GM23248 (cell line): ENCODE measurements around the gene MPP7.

ENCODE experiments used
- EZH2 ChIP-seq: fragments of 200-600 bp; sonication (generic); IDR thresholded peaks from 2 replicates; pipeline ENCODE4 v1.6.1; 2018; ENCODE audit warnings: antibody characterized with exemption, mild to moderate bottlenecking; ENCODE audit not compliant: insufficient read depth, poor library complexity, severe bottlenecking
- EZH2phosphoT487 ChIP-seq: fragments of 200-600 bp; sonication (generic); IDR thresholded peaks from 2 replicates; pipeline ENCODE4 v1.6.1; 2018; ENCODE audit warnings: antibody characterized with exemption, moderate library complexity, mild to moderate bottlenecking, low read depth; ENCODE audit not compliant: insufficient read depth

DNA sequence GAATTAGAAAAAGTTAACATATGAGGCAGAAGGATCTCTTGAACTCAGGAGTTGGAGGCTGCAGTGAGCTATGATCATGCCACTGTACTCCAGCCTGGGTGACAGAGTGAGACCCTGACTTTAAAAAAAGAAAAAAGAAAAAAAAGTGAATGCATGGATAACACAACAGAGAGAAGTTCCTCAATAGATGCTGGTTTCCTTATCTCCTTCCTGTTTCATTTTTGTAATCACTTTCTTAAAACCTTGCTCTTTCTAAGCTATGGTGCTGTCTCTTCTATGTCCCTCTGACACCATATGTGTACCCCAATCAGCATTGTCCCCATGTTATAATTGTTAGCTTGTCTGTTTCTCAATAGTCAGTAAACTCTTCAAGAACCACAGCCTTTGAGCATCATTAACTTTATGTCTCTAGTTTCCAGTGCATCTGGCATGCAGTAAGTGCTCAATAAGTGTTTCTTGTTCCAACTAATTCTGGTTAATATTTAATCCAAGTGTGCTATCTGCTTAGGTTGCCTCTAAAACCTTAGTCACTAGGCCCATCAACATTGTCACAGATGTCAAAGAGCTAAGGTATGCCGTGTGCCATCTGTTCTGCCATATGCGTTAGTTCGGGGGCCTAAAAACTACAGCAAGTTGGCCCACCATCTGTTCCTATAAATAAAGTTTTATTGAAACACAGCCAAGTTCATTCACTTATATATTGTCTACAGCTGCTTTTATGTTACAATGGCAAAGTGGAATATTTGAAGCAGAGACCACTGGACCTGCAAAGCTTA is 36.2 kb downstream of the MPP7 start:
- no peak for TF ChIP-seq EZH2
- no peak for TF ChIP-seq EZH2phosphoT487
